ENCODE results near the gene MT2A.

GRCh38 chr16:56633535-56633934, 25.2 kb downstream of the MT2A start:
- TF ChIP-seq NFIC (IDR thresholded peaks at IDR 0.05; ENCODE audit: low read depth, low read length) (no peak), ZZZ3 (IDR thresholded peaks at IDR 0.05; ENCODE audit: control insufficient read depth, insufficient read length, low read depth) (no peak), POLR2AphosphoS5 (IDR thresholded peaks at IDR 0.05; ENCODE audit: low read length) (no peak), CTCF (IDR thresholded peaks at IDR 0.05 in 2 of 3, conservative IDR thresholded peaks at IDR 0.05 in 1 of 3; ENCODE audit: control insufficient read depth in 2 of 3, extremely low read depth in 1 of 3, insufficient read depth in 1 of 3, low read depth in 3 of 3, low read length in 3 of 3) (no peak), CREM (IDR thresholded peaks at IDR 0.05; ENCODE audit: low read depth) (no peak)

Data from GM12878 (cell line).